Measurements from ENCODE around the gene SH3BGRL. TPM values are rescaled to one million over a fixed set of nuclear protein-coding genes. Genes with fewer than 3 reads are reported as not detected.
A peak's percentile ranks its signal among the peaks of the same experiment; 100 is the strongest.

Gene SH3BGRL
- total and polyA plus RNA-seq, 2 of the 13 experiments (the other 11 are each of a cell fraction or from before 2014, with no cell fraction given): 8.9 to 11.4 TPM

- Histone ChIP-seq H3K36me3 (replicated peaks in 1 of 2; ENCODE audit: control insufficient read depth in 1 of 2, insufficient read depth in 2 of 2, low read length in 2 of 2) (no peaks in the 10 kb centered on the region), H3K4me3 (replicated peaks in 1 of 3; ENCODE audit: insufficient read depth in 1 of 3, low read depth in 2 of 3, low read length in 3 of 3) (no peak overlapping the region), H3K4me1 (ENCODE audit: insufficient read depth, low read length) (no peaks in the 10 kb centered on the region), H3K27ac (ENCODE audit: extremely low read length, insufficient read depth, low read length) (no peak overlapping the region), H3K79me2 (ENCODE audit: insufficient read depth, low read length) (no peaks in the 10 kb centered on the region), H3K9ac (ENCODE audit: insufficient read depth, low read depth, low read length) (no peak overlapping the region), H3K9me3 (ENCODE audit: low read length) (no peaks in the 10 kb centered on the region), H2AFZ (ENCODE audit: low read length) (no peak overlapping the region), H3K27me3 (ENCODE audit: control insufficient read depth in 1 of 2, insufficient read depth in 2 of 2, low read length in 2 of 2) (no peaks in the 10 kb centered on the region), H4K20me1 (ENCODE audit: insufficient read depth, low read length) (no peaks in the 10 kb centered on the region), H3K4me2 (ENCODE audit: low read depth, low read length) (no peak overlapping the region)
- FAIRE-seq (no peak), ATAC-seq (no peak), DNase-seq (ENCODE audit: low spot score) (no peak)
- intact Hi-C loops (cut with micrococcal nuclease; ENCODE audit: unreplicated experiment) (no loop called here), in situ Hi-C loops (cut with HindIII; ENCODE audit: extremely low pct_ligation_motif_present, low pct_unique_long_range_greater_than_20kb) (no loop called here)
- CTCF ChIA-PET (ENCODE audit: low intra/inter-chr PET ratio, low total read pairs): no interaction called here
- peak; percentile 64; the same call in 1 of the 2 replicates for TF ChIP-seq CREB1 (IDR thresholded peaks at IDR 0.05)
- no peak for TF ChIP-seq CREB1 (CRISPR knock-in tag; IDR thresholded peaks at IDR 0.05)
- no peak for TF ChIP-seq ZNF75D (CRISPR knock-in tag; IDR thresholded peaks at IDR 0.05; ENCODE audit: borderline replicate concordance)
- no peak for TF ChIP-seq MTF1 (CRISPR knock-in tag; IDR thresholded peaks at IDR 0.05)
- TF ChIP-seq RCOR2 (CRISPR knock-in tag; IDR thresholded peaks at IDR 0.05): no peak
- TF ChIP-seq EZH2 (conservative IDR thresholded peaks at IDR 0.05; ENCODE audit: low read depth, low read length): no peak
- POLR2A ChIA-PET: no interaction called here
- WGBS (ENCODE audit: low lambda C conversion rate): 90% methylated on average over 1 of the region's 1 CpG
- no TSS peak for BruUV-seq (replicated peaks)
These were observed 30.3 kb downstream of the SH3BGRL start for GRCh38 chrX:81232218-81232617.

- H3K27me3 ChIP-seq (ENCODE audit: control insufficient read depth in 1 of 2, insufficient read depth in 2 of 2, low read length in 2 of 2): no peaks in the 10 kb centered on the region
- H3K4me3 ChIP-seq (replicated peaks in 1 of 3; ENCODE audit: insufficient read depth in 1 of 3, low read depth in 2 of 3, low read length in 3 of 3): no peak overlapping the region
- DNase-seq (ENCODE audit: low spot score) (no peak), ATAC-seq (no peak), FAIRE-seq (no peak)
- ChIA-PET CTCF (ENCODE audit: low intra/inter-chr PET ratio, low total read pairs) (no interaction called here), POLR2A (no interaction called here)
- TF ChIP-seq EEA1 (CRISPR knock-in tag; IDR thresholded peaks at IDR 0.05; ENCODE audit: borderline replicate concordance) (no peak), ZNF883 (CRISPR knock-in tag; IDR thresholded peaks at IDR 0.05; ENCODE audit: not compliant biosample characterization) (no peak), ZNF773 (CRISPR knock-in tag; IDR thresholded peaks at IDR 0.05; ENCODE audit: borderline replicate concordance) (no peak)
- in situ Hi-C loops (cut with HindIII; ENCODE audit: extremely low pct_ligation_motif_present, low pct_unique_long_range_greater_than_20kb) (no loop called here), intact Hi-C loops (cut with micrococcal nuclease; ENCODE audit: unreplicated experiment) (no loop called here)
- no peaks in the 10 kb centered on the region for H3K4me1 ChIP-seq (ENCODE audit: insufficient read depth, low read length)
- WGBS (ENCODE audit: low lambda C conversion rate): no CpG with 5 or more reads among the region's 1 CpG
- BruUV-seq (replicated peaks): no TSS peak
- no peak overlapping the region for H3K9ac ChIP-seq (ENCODE audit: insufficient read depth, low read depth, low read length)
- no peaks in the 10 kb centered on the region for H3K79me2 ChIP-seq (ENCODE audit: insufficient read depth, low read length)
- H3K36me3 ChIP-seq (replicated peaks in 1 of 2; ENCODE audit: control insufficient read depth in 1 of 2, insufficient read depth in 2 of 2, low read length in 2 of 2): no peaks in the 10 kb centered on the region
- no peak overlapping the region for H3K27ac ChIP-seq (ENCODE audit: extremely low read length, insufficient read depth, low read length)
- no peaks in the 10 kb centered on the region for H3K9me3 ChIP-seq (ENCODE audit: low read length)
- H3K4me2 ChIP-seq (ENCODE audit: low read depth, low read length): no peak overlapping the region
- H2AFZ ChIP-seq (ENCODE audit: low read length): no peak overlapping the region
- no peaks in the 10 kb centered on the region for H4K20me1 ChIP-seq (ENCODE audit: insufficient read depth, low read length)
These were observed 35.6 kb downstream of the SH3BGRL start for GRCh38 chrX:81237516-81237915.

All from HepG2 (cell line).